CD4-positive, alpha-beta T cell treated with Interleukin-12 subunit alpha and Interleukin-12 subunit beta, for 1 hour (primary cell): ENCODE measurements around the gene TC2N.
"Not testable (repeated sequence)": the region's sequence is repeated elsewhere in the genome, so short reads cannot be mapped to it uniquely, and the experiment has no call there.

Experiments used
- DNase-seq: peaks from one replicate; pipeline ENCODE4 v3.0.0-alpha.2; 2020

TC2N gene

DNA sequence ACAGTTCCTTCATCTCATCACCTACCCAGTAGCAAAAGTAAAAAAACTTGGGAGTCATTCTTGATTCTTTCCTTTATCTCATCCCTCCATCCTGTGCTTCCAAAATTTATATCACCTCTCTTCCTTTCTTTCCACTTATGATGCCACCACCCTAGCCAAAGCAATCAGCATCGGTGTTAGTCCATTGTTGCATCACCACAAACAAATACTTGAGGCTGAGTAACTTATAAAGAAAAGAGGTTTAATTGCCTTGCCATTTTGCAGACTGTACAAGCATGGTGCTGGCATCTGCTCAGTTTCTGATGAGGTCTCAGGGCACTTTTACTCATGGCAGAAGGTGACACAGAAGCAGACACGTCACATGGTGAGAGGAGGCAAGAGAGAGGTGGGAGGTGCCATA, 115.6 kb downstream of the TC2N start:
- DNase-seq = no peak

DNA sequence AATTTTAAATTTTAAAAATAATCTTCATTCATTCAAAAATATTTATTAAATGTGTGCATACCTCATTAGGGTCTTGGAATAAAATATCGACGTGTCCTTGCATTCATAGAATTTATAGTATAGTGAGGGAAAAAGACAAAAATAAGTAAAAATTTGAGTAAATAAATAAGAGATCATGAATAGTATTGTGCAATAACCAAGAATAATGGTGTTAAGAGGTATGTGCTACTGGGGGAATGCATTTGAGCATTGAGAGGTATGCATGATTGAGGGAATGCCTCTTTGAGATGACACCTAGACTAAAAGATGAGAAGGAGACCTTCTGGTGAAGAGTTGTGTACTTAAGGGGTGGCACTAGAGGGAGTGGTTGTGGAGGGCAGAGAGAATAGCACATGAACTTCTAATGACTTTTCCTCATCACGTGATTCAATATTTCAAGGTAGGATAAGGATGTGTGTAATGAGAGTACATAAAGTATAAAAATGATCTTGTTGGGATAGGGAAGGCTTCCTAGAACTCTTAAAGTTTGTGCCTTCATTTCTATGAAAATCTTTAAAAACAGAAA, 116.6 kb downstream of the TC2N start:
- no peak for DNase-seq

- no peak for DNase-seq
Observed at GRCh38 chr14:91749868-91750267, 117.5 kb downstream of the TC2N start.

GRCh38 chr14:91748049-91748448, 119.3 kb downstream of the TC2N start:
- DNase-seq = no peak

- no peak for DNase-seq
Observed at GRCh38 chr14:91745344-91745743, 122.0 kb downstream of the TC2N start.

GRCh38 chr14:91744068-91744480, 123.3 kb downstream of the TC2N start:
- no peak for DNase-seq

DNA sequence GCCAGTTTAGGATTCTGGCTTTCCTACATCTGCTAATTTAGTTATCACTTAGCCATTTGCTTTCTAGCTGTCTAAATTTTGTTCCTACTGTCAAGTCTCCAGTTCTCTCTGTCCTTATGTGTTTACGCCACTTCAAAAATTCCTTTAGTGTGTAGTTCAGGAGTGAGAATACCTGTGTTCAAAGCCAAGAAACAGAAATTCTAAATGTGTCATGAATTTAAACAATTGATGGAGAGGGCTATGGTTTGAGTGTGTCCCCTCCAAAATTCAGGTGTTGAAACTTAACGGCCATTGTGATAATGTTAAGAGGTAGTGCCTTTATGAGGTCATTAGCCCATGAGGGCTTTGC, 124.1 kb downstream of the TC2N start:
- no peak for DNase-seq

GRCh38 chr14:91742621-91743304, 124.6 kb downstream of the TC2N start:
- no peak for DNase-seq

- DNase-seq = not testable (repeated sequence)
Observed at GRCh38 chr14:91739867-91740266, 127.5 kb downstream of the TC2N start.

- DNase-seq = no peak
Observed at GRCh38 chr14:91737619-91738018, 129.7 kb downstream of the TC2N start.

- DNase-seq = no peak
Observed at GRCh38 chr14:91732859-91733477, 134.4 kb downstream of the TC2N start.

GRCh38 chr14:91732439-91732838, 134.9 kb downstream of the TC2N start:
- DNase-seq = no peak

- no peak for DNase-seq
Observed at GRCh38 chr14:91731986-91732385, 135.3 kb downstream of the TC2N start, which contains the start of gene CATSPERB. TSS of gene CATSPERB (minus strand) at chr14:91732086. CDS start at chr14:91729479, 2,607 bp downstream.

DNA sequence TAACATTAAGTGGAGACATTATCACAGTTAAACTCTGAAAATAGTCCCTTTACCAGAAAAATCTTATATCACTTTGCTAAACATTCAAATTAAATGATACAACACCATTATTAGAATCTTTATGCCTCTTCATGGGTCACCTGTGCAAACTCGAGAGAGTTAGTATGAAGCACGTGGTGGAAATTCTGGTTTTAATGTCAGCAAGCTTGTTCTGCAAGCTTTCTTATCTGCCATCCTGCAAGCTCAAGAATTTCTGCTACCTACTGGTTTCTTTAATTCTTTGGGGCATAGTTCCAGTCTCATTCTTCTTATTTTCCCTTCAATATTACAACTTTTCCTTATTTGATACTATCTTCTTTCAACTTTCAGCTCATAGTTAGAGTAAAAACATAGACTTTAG, 136.3 kb downstream of the TC2N start:
- no peak for DNase-seq

DNA sequence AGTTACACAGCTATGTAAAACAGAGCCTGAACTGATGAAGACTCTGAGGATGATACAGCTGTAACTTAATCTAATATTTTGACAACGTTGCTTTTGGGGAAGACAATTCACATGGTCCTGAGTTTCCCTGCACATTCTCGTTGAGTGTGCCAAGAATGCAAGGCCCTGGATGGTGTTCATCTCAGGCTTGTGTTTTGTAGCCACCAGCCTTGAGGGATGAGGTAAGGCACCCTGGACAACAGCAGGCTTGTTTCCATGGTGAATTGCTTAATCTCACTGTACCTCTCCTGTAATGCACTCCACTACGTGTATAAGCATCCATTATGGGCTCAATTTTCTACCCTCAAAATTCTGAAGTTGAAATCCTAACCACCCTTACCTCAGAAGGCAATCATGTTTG, 137.6 kb downstream of the TC2N start:
- DNase-seq = no peak
